ENCODE data around the gene ASB18. TPM values are rescaled to one million over a fixed set of nuclear protein-coding genes. Genes with fewer than 3 reads are reported as not detected.

ASB18 gene
- total and polyA plus RNA-seq, 2 of the 13 experiments (the other 11 are each of a cell fraction or from before 2014, with no cell fraction given), result not detected

- TF ChIP-seq ZNF580 (CRISPR knock-in tag; IDR thresholded peaks at IDR 0.05; ENCODE audit: borderline replicate concordance, low read depth) (no peak), MIER2 (CRISPR knock-in tag; IDR thresholded peaks at IDR 0.05) (no peak), ZNF274 (CRISPR knock-in tag; IDR thresholded peaks at IDR 0.05) (peak; percentile 59; the same call in 1 of the 2 replicates), PAX8 (CRISPR knock-in tag; IDR thresholded peaks at IDR 0.05; ENCODE audit: borderline replicate concordance) (peak; percentile 81; the same call in 1 of the 2 replicates), CERS6 (CRISPR knock-in tag; IDR thresholded peaks at IDR 0.05) (no peak), HNRNPLL (IDR thresholded peaks at IDR 0.05; ENCODE audit: low read depth, low read length, poor library complexity, severe bottlenecking) (peak; percentile 78), MLLT10 (CRISPR knock-in tag; IDR thresholded peaks at IDR 0.05) (no peak), ELK4 (CRISPR knock-in tag; IDR thresholded peaks at IDR 0.05; ENCODE audit: borderline replicate concordance) (no peak), NKX3-1 (CRISPR knock-in tag; IDR thresholded peaks at IDR 0.05) (0 out of 2 replicates have a peak, but pooled peaks have one; percentile 41), UBTF (CRISPR knock-in tag; IDR thresholded peaks at IDR 0.05) (peak; percentile 96), ZNF605 (CRISPR knock-in tag; IDR thresholded peaks at IDR 0.05) (no peak), PTBP1 (IDR thresholded peaks at IDR 0.05; ENCODE audit: low read depth, low read length, poor library complexity, severe bottlenecking) (no peak), ZNF564 (CRISPR knock-in tag; IDR thresholded peaks at IDR 0.05) (no peak)
- TF ChIP-seq, protein P1, sequence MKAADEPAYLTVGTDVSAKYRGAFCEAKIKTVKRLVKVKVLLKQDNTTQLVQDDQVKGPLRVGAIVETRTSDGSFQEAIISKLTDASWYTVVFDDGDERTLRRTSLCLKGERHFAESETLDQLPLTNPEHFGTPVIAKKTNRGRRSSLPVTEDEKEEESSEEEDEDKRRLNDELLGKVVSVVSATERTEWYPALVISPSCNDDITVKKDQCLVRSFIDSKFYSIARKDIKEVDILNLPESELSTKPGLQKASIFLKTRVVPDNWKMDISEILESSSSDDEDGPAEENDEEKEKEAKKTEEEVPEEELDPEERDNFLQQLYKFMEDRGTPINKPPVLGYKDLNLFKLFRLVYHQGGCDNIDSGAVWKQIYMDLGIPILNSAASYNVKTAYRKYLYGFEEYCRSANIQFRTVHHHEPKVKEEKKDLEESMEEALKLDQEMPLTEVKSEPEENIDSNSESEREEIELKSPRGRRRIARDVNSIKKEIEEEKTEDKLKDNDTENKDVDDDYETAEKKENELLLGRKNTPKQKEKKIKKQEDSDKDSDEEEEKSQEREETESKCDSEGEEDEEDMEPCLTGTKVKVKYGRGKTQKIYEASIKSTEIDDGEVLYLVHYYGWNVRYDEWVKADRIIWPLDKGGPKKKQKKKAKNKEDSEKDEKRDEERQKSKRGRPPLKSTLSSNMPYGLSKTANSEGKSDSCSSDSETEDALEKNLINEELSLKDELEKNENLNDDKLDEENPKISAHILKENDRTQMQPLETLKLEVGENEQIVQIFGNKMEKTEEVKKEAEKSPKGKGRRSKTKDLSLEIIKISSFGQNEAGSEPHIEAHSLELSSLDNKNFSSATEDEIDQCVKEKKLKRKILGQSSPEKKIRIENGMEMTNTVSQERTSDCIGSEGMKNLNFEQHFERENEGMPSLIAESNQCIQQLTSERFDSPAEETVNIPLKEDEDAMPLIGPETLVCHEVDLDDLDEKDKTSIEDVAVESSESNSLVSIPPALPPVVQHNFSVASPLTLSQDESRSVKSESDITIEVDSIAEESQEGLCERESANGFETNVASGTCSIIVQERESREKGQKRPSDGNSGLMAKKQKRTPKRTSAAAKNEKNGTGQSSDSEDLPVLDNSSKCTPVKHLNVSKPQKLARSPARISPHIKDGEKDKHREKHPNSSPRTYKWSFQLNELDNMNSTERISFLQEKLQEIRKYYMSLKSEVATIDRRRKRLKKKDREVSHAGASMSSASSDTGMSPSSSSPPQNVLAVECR (CRISPR knock-in tag; IDR thresholded peaks at IDR 0.05; ENCODE audit: borderline replicate concordance), result no peak
- TF ChIP-seq, protein P2, sequence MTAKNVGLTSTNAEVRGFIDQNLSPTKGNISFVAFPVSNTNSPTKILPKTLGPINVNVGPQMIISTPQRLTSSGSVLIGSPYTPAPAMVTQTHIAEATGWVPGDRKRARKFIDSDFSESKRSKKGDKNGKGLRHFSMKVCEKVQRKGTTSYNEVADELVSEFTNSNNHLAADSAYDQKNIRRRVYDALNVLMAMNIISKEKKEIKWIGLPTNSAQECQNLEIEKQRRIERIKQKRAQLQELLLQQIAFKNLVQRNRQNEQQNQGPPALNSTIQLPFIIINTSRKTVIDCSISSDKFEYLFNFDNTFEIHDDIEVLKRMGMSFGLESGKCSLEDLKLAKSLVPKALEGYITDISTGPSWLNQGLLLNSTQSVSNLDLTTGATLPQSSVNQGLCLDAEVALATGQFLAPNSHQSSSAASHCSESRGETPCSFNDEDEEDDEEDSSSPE (CRISPR knock-in tag; IDR thresholded peaks at IDR 0.05), result peak; percentile 37; the same call in 1 of the 2 replicates
These were observed 96.7 kb downstream of the ASB18 start (continued) for GRCh38 chr2:236167297-236168109.
